ENCODE data around the gene NEXN. TPM values are rescaled to one million over a fixed set of nuclear protein-coding genes. Genes with fewer than 3 reads are reported as not detected.

The NEXN gene
- 0.07 TPM in 1 of 2 replicates, not detected in the other for total RNA-seq (2014; rRNA removed; shearing (Covaris generic))
- not detected in 2 replicates for polyA plus RNA-seq (2014; cell fraction: nucleus; rRNA removed)

DNA sequence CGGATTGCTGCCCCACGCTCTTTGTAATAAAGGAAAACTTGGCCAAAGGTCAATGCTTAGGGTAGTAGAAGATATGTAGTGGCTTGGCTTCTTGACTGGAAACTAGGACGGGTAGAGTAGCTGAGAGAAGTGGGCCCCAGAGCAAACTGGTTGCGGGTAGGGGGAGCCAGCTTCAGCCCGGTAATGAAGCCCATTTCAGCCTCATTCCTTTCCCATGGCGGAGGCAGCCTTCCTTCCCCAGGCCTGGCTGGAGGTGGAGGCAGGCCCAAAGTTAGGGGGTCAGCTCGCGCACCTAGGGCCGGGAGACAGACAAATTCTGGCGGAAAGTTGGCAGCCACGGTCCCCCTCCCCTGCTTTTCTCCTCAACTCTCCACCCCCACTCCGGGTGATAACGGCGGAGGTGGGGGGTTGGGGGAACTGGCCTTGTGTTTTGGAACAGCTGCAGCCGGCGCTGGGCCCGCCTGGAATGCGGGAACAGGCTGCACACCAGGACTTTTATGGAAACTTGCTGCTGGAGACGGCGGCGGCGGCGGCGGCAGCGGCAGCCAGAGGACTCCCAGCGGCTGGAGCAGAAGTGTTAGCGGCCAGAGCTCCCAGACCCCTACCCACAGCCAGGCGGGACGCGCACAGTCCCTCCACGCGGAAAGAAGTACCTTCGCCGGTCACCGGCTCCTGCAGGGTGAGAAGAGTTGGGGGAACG is at the start of gene NEXN:
TSS of gene NEXN (plus strand) at position 544 of the 700 bp plus-strand sequence. CDS start 27,483 bp downstream, outside the sequence.
- DNase-seq (ENCODE audit: extremely low read depth, low read depth): no peak

DNA sequence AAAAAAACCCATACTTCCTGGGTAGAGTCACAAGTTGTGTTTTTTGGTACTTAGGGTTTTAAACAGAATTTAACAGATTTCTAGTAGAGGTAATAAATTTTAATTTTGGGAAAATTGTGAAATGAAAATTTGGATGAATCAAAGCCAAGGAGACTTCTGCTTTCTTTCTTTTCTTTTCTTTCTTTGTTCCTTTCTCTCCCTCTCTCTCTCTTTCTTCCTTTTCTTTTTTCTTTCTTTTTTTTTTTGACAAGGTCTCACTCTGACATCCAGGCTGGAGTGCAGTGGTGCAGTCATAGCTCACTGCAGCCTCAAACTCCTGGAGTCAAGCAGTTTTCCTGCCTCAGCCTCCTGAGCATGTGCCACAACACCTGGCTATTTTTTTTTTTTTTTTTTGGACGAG is 46.9 kb upstream of the NEXN start:
- DNase-seq (ENCODE audit: extremely low read depth, low read depth): no peak

DNA sequence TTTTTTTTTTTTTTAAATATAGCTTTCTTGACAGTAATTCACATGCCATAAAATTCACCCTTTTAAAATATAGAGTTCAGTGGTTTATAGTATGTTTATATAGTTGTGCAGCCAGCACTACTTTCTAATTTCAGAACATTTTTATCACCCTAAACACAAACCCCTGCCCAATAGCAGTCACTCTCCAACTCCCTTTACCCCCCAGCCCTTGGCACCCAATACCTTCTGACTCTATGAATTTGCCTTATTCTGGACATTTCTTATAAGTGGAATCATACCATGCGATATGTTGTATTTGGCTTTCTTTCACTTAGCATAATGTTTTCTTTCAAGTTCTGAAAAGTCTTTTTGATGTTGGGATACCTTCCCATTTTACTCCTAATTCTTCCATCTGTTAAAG is 42.5 kb upstream of the NEXN start:
- no peak for DNase-seq (ENCODE audit: extremely low read depth, low read depth)

DNA sequence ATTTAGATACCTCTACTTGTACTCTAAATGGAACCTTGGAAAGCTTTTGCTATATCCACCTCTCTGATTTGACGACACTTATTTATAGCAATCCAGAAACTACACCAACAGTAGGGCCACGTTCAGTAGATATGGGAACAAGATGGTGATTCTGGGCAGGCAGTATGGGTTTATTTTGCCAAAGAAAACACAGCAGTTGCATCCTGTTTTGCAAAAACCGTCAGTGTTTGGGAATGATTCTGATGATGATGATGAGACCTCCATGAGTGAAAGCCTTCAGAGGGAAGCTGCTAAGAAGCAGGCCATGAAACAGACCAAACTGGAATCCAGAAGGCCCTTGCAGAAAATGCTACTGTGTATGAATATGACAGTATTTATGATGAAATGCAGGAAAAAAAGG is 41.5 kb upstream of the NEXN start:
- DNase-seq (ENCODE audit: extremely low read depth, low read depth): no peak

DNA sequence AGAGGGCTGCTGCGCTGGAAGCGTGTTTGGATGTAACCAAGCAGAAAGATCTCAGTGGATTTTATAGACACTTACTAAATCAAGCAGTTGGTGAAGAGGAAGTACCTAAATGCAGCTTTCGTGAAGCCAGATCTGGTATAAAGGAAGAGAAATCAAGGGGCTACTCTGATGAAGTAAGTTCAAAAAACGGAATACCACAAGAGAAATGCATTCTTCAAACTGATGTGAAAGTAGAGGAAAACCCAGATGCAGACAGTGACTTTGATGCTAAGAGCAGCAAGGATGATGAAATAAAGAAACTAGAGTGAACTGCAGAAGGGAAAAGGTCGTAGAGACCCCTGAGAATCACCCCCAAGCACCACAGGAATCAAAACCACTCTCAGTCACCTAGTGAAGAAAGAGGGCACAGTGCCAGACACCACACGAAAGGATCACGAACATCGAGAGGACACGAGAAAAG is 40.8 kb upstream of the NEXN start:
- DNase-seq (ENCODE audit: extremely low read depth, low read depth): no peak

DNA sequence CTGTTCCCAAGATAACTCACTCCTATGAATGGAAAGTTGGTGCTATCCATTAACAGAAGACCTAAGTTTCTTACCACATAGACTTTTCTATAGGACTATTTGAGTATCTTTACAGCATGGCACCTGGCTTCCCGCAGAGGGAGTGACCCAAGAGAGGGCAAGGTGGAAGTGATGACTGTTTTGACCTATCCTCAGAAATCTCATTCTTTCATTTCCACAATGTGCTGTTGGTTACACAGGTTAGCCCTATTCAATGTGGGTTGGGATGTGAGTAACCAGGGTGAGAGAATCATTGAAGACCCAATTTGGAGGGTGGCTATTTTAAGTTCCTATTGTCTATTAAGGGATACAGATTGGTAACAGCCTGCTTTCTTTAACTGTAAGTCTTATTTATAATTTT is 38.3 kb upstream of the NEXN start:
- DNase-seq (ENCODE audit: extremely low read depth, low read depth): no peak

DNA sequence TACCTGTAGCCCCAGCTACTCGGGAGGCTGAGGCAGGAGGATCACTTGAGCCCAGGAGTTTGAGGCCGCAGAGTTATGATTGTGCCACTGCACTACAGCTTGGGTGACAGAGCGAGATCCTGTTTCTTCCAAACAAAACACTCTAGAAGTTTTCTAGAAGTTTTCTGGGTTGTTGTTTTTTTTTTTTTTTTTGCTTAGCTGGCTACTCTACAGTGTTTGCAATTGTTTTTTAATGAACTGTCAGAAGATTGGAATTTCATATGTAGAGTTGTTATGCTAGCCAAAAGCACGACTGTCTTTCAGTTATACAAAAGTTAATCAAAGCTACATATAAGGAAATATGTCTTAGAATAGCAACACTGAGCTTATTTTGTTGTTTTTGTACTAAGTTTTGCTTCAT is 30.9 kb upstream of the NEXN start:
- DNase-seq (ENCODE audit: extremely low read depth, low read depth): no peak

DNA sequence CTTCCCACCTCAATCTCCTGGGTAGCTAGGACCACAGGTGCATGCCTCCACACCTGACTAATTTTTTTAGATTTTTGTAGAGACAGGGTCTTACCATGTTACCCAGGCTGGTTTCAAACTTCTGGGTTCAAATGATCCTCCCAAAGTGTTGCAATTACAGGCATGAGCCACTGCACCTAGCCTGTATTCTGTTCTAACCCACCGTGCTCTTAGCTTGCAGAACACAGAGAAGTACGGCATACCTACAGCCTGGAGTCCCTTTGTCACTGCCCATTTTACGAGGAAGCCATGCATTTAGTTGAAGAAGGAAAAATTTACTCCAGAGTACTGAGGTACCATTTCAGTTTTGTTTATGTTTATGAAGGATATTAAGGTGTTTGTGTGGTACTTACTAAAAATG is 29.7 kb upstream of the NEXN start:
- no peak for DNase-seq (ENCODE audit: extremely low read depth, low read depth)

DNA sequence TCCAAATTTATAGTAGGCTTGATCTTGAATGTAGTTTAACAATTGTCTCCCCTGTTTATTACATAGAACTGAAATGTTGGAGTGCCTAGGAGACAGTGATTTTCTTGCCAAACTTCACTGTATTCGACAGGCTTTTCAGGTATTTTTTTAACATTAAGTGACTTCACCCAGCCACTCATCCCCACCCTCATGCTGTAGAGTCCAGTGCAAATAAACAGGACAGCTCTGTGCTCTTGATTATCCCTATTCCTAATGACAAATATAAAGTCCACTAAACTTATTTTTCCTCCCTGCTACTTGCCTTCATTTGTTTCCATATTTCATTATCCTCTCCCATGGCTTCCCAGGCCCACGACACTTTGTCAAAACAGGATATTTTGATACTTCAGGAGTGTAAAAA is 29.2 kb upstream of the NEXN start:
- DNase-seq (ENCODE audit: extremely low read depth, low read depth): no peak

DNA sequence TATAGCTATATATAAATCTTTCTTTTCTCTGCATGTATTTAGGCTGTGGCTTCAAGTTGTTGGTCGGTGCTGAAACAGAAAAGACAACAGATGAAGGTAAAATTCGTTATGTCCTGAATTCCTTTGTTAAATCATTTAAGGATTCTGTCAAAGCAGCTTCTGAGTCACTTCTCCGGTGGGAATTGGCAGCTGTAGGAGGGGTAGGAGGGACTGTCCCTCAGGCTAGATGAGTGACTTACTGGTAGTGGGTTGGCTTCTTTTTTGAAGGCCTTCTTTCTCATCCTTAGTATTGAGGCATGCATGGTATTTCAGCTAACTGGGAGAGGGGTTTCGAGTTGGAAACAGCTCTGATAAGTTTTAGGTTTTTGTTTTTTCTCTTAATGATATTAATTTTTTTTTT is 22.1 kb upstream of the NEXN start:
- DNase-seq (ENCODE audit: extremely low read depth, low read depth): no peak

DNA sequence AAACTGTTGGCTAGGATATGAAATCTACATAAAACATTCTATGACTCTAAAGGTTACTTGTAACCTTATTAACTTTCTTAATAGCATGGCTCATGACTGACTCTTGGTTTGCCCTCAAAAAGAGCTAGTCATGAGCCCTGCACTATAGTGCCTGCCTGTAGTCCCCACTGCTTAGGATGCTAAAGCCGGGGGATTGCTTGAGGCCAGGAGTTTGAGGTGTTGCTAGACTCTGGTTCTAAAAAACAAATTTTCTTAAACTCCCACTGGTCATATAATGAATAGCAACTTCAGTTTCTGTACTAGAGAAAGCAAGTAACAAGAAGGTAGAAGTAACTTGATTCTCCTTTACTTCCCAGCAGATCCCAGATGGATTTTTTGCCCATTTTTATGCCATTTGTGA is 15.8 kb upstream of the NEXN start:
- DNase-seq (ENCODE audit: extremely low read depth, low read depth): no peak

DNA sequence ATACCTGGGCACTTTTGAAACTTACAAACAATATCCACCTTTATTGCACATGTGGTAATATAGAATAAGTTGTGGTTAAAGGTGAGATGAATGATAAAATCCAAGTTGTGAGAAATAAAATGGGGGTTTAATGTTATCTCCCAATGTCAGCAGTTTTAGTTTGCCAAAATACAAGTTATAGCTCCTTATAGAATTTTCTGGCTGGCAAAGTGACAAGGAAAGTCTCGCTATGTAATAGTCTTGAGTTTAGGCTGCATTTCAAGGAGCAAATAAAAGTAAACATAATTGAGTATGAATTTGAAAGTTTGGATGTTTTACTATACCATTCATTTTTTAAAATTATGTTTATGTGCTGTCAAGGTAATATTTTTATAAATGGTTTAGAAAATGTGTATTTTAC is 15.0 kb upstream of the NEXN start:
- DNase-seq (ENCODE audit: extremely low read depth, low read depth): no peak

DNA sequence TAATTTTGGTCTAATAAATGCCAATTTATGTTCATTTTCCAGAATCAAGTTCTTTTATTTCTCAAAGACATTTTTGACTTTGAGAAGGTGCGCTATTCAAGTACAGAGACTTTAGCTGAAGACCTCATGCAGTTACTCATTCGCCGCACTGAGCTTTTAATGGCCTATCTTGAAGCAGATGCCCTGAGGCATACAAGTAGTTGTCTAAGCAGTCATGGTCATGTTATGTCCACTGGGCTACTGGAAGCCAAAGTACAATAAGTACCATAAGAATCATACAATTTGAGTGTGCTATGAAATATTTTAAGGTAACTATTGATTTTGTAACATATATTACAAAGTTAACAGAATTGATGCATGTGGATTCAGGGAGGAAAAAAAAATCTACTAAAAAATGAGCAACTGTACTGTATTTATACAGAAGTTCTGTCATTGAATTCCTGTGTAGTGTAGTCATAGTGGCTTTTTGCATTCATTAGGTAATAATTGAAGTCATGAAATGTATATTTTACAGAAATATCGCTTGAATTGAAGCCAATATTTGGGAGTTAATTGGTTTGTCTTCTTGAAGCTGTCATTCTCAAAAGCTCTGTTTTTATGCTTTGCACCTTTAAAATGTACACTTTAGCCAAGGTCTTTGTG is 13.5 kb upstream of the NEXN start:
- DNase-seq (ENCODE audit: extremely low read depth, low read depth): no peak

DNA sequence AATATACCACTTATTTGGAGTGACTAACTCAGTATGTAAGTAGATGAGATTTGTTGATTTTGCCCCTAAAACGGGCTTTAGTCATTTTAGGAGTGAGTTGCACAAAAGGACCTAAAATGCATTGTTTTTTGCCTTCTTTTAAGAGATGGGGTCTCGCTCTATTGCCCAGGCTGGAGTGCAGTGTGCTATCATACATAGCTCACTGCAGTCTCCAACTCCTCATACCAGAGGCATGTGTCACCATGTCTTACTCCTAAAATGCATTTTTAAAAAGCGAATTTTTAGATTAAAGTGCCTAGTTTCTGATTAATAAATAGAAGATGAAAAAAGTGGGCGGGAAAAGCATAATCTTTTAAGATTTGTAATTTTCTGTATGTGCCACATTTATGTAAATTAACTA is 11.5 kb upstream of the NEXN start:
- no peak for DNase-seq (ENCODE audit: extremely low read depth, low read depth)

DNA sequence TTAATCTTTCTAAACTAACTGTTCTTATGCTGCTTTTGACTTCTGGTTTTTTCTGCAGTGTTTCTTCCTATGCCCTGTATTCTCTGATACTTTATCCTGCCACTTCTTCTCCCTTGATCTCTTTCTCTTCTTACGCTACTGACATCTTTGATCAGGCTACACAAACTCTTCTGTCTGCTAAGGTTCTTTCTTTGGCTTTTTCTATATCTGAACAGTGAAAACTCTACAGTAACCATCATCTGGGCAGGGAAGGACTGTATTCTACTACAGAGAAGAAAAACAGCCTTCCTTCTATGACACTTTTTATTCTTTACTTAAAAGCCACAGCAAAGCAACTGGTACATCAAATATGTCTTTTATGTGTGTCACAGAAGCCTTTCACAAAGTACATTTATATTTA is 7.4 kb upstream of the NEXN start:
- no peak for DNase-seq (ENCODE audit: extremely low read depth, low read depth)

DNA sequence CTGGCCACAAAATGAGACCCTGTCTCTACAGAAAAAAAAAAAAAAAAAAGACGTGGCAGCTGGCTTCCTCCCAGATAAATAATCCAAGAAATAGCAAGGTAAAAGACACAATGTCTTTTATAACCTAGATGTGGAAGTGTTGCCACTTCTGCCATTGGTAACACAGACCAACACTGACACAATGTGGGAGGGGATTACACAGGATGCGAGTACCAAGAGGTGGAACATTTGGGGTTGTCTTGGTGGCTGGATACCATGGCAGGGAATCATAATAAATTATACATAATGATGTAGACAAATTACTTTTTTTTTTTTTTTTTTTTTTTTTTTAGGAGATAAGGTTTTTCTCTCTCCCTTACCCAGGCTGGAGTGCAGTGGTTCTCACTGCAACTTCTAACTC is 6.0 kb upstream of the NEXN start:
- no peak for DNase-seq (ENCODE audit: extremely low read depth, low read depth)

DNA sequence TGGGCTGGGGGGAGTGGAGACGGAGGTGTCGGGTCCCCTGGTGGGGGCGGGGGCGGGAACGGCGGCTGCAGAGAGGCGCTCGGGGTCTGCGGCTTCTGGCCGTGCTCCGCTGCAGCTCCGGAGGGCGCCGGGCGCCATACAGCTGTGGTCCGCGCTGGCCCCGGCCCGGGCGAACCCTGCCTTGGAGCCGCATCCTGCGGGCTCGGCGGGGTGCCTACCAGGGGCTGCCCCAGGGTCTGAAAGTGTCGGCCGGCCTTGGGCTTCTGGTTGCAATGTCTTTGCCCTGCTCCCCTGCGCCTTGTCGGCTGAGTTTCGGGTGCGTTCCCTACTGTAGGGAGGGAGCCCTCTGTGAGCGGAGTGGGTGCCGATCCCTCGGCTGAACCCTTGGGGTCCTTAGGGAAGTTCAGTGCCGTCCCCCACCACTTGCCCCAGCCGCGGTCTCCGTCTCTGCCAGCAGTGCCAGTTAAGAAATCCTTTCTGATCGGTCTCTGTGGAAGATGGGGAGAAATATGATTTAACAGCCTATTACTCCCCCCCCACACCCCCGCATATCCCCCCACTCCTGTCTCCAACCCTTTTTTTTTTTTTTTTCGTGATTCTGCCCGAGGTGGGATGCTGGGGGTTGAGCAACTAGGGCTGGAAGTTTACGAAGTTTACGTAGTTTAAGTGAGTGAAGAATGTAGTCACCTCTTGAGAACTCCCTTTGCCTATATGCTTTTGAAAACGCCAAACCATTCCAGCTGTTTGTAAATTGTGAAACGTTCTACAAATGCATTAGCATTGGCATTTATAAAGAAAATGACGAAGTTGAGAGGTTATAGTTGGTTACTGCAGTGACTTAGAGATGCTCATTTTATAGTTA is 588 bp downstream of the NEXN start:
- DNase-seq (ENCODE audit: extremely low read depth, low read depth): peak; percentile 16

DNA sequence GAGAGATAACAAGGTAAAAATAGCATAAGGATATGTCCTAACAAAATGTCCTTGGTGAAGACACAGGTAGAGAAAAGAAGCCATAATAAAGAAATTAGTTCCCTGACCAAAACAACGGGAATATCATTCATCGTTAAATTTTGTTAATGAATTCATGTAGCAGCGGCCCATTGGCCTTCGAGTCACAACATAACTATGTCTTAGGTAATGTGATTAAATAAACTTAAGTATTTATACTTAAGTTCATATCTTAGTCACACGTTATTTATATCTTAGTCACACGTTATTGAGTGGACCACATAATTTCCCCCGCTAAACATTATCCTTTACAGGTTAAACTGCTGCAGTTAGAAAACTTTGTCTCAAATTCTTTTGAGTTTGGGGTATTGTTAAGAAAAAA is 1.2 kb downstream of the NEXN start:
- no peak for DNase-seq (ENCODE audit: extremely low read depth, low read depth)

DNA sequence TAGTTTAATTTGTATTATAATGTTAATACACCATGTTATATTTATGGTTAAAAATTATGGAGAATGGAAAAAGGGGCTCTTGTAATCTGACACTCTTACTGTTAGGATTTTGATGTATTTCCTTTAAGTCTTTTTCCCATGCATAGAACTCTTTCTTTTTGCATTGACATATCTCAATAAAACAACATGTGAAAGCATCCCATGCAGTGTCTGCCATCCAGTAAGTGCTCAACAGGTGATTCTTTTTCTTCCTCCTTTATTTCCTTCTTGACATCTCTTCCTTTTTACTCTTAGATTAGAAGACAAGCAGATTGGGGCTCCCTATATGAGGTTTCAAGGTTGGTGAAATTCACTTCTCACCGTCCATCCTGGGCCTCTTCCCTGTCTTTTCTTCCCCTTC is 2.8 kb downstream of the NEXN start:
- no peak for DNase-seq (ENCODE audit: extremely low read depth, low read depth)

DNA sequence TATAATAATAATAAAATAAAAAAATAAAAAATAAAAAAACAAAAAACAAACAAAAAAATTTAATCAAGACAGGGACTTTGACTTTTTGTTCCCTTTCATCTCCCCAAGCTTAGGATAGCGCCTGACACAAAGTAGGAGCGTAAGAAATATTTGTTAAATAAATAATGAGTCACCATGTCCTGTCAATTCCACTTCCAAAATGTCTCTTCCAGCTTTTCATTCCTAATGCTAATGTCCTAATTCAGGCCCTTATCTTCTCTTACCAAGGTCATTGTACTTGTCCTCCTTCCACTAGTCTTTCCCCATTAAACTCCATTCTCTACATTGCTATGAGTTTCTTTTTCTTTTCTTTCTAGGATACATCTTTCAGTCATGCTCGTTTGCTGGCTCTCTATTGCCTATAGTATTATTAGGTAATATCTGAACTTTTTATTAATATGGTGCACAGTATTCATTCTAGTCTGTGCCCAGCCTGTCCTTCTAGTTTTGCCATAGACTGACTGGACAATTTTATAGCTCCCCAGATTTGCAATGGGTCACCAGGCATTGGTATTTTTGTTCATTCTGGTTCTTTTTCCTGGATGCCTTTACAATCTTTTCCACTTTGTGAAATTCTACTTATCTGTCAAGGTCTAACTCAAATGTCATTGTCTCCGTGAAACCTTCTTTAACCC is 11.4 kb downstream of the NEXN start:
- no peak for DNase-seq (ENCODE audit: extremely low read depth, low read depth)
